SK-N-SH (cell line): ENCODE measurements around the gene DPP4. TPM values are rescaled to one million over a fixed set of nuclear protein-coding genes. Genes with fewer than 3 reads are reported as not detected.

Experiments used
- CTCF ChIA-PET: fragments of 300-600, 350-600 bp; formaldehyde crosslinking; extraction: SDS; loops from one replicate; lab custom pipeline; 2021; lab: Yijun Ruan, JAX
- POLR2A ChIA-PET: fragments of 350-600 bp; sonication (Branson Sonifier 250); formaldehyde crosslinking; extraction: SDS; loops from one replicate; lab custom pipeline; 2020; ENCODE audit warnings: antibody characterized with exemption, inconsistent platforms; lab: Yijun Ruan, JAX
- DNase-seq: peaks from one replicate; pipeline ENCODE4 v3.0.0; 2012
- H2AFZ ChIP-seq: fragments of 200-600 bp; sonication (generic); 2 replicates; pipeline ENCODE4 v1.8.1; 2016; ENCODE audit warnings: antibody characterized with exemption, mild to moderate bottlenecking, low read depth
- H3F3A ChIP-seq: fragments of 200-600 bp; sonication (generic); replicated peaks from 2 replicates; pipeline ENCODE3; 2016; ENCODE audit warnings: antibody characterized with exemption, mild to moderate bottlenecking; ENCODE audit not compliant: insufficient read depth
- H3K27ac ChIP-seq, 2 experiments: fragments of 200-500 bp in 1 of 2; fragments of 200-600 bp in 1 of 2; sonication (Bioruptor generic) in 1 of 2; sonication (generic), shearing (Covaris generic) in 1 of 2; 2 replicates each; pipeline versions ENCODE4 v1.5.1 to v1.6.1; 2014 to 2016; ENCODE audit warnings: low read depth in 2 of 2, inconsistent platforms in 1 of 2, low read length in 1 of 2, mild to moderate bottlenecking in 1 of 2, mixed read lengths in 1 of 2
- H3K27me3 ChIP-seq: fragments of 200-600 bp; sonication (generic), shearing (Covaris generic); 2 replicates; pipeline ENCODE4 v1.6.1; 2016; ENCODE audit warnings: mixed run types; ENCODE audit not compliant: insufficient read depth
- H3K36me3 ChIP-seq, 2 experiments: fragments of 200-500 bp in 1 of 2; fragments of 200-600 bp in 1 of 2; sonication (Bioruptor generic) in 1 of 2; sonication (generic) in 1 of 2; replicated peaks in 1 of 2; 2 replicates each; pipeline versions ENCODE3 to v1.5.1; 2014 to 2016; ENCODE audit warnings: low read length in 1 of 2, mild to moderate bottlenecking in 1 of 2; ENCODE audit not compliant: insufficient read depth in 2 of 2, control insufficient read depth in 1 of 2
- H3K4me1 ChIP-seq, 2 experiments: fragments of 200-500 bp in 1 of 2; fragments of 200-600 bp in 1 of 2; sonication (Bioruptor generic) in 1 of 2; sonication (generic), shearing (Covaris generic) in 1 of 2; 2 replicates each; pipeline versions ENCODE4 v1.5.1 to v1.6.1; 2014 to 2016; ENCODE audit warnings: low read depth in 1 of 2, low read length in 1 of 2, mixed run types in 1 of 2; ENCODE audit not compliant: insufficient read depth in 2 of 2, control insufficient read depth in 1 of 2
- H3K4me2 ChIP-seq: fragments of 200-600 bp; sonication (generic), shearing (Covaris generic); 2 replicates; pipeline ENCODE4 v1.6.1; 2017; ENCODE audit warnings: mixed run types
- H3K4me3 ChIP-seq, 2 experiments: fragments of 200-500 bp in 1 of 2; fragments of 200-600 bp in 1 of 2; sonication (Bioruptor generic) in 1 of 2; sonication (generic), shearing (Covaris generic) in 1 of 2; 2 replicates each; pipeline versions ENCODE4 v1.5.1 to v1.8.1; 2014 to 2016; ENCODE audit warnings: low read depth in 2 of 2, inconsistent platforms in 1 of 2, low read length in 1 of 2, mild to moderate bottlenecking in 1 of 2, mixed read lengths in 1 of 2, moderate library complexity in 1 of 2
- H3K79me2 ChIP-seq: fragments of 200-600 bp; sonication (generic); 2 replicates; pipeline ENCODE4 v1.8.1; 2017; ENCODE audit warnings: mild to moderate bottlenecking; ENCODE audit not compliant: insufficient read depth
- H3K9ac ChIP-seq: fragments of 200-600 bp; sonication (generic); 2 replicates; pipeline ENCODE4 v1.6.1; 2017; ENCODE audit warnings: mixed run types
- H3K9me2 ChIP-seq: fragments of 200-600 bp; sonication (generic); 2 replicates; pipeline ENCODE4 v1.6.1; 2017; ENCODE audit warnings: mixed run types
- H3K9me3 ChIP-seq: fragments of 200-600 bp; sonication (generic); 2 replicates; pipeline ENCODE4 v1.6.1; 2017; ENCODE audit warnings: mixed run types, mild to moderate bottlenecking, moderate library complexity
- H4K20me1 ChIP-seq: fragments of 200-600 bp; sonication (generic); 2 replicates; pipeline ENCODE4 v1.6.1; 2017; ENCODE audit warnings: mild to moderate bottlenecking, mixed run types; ENCODE audit not compliant: insufficient read depth
- CTCF ChIP-seq: fragments of 200-600 bp; sonication (generic); IDR thresholded peaks from 2 replicates; pipeline ENCODE4 v1.6.1; 2017; ENCODE audit warnings: antibody characterized with exemption, mild to moderate bottlenecking, moderate library complexity
- FOSL2 ChIP-seq: IDR thresholded peaks from 2 replicates; pipeline ENCODE4 v1.4.0; 2012; ENCODE audit warnings: low read depth, mild to moderate bottlenecking, moderate library complexity, borderline replicate concordance
- FOXJ3 ChIP-seq: sonication (generic); formaldehyde crosslinking; IDR thresholded peaks from 2 replicates; pipeline ENCODE4 v1.5.1; 2020; ENCODE audit warnings: mild to moderate bottlenecking, missing genetic modification reagents
- GABPA ChIP-seq: IDR thresholded peaks from 2 replicates; pipeline ENCODE4 v1.4.0; 2012; ENCODE audit warnings: low read depth, mild to moderate bottlenecking
- MEF2A ChIP-seq: IDR thresholded peaks from 2 replicates; pipeline ENCODE4 v1.4.0; 2012; ENCODE audit warnings: low read depth, borderline replicate concordance
- NFIC ChIP-seq: IDR thresholded peaks from 2 replicates; pipeline ENCODE4 v1.4.0; 2012; ENCODE audit warnings: borderline replicate concordance
- NRF1 ChIP-seq: IDR thresholded peaks from 2 replicates; pipeline ENCODE4 v1.6.1; 2012; ENCODE audit warnings: low read depth, mild to moderate bottlenecking, low read length
- RCOR1 ChIP-seq: fragments of 150-350 bp; IDR thresholded peaks from 2 replicates; pipeline ENCODE4 v1.6.1; 2017; ENCODE audit warnings: antibody characterized with exemption, low read length
- RXRA ChIP-seq: IDR thresholded peaks from 2 replicates; pipeline ENCODE4 v1.4.0; 2012; ENCODE audit warnings: low read depth, mild to moderate bottlenecking, borderline replicate concordance
- SIN3A ChIP-seq: IDR thresholded peaks from 2 replicates; pipeline ENCODE4 v1.6.1; 2012; ENCODE audit warnings: low read depth, mild to moderate bottlenecking, low read length, moderate library complexity, borderline replicate concordance
- TAF1 ChIP-seq: IDR thresholded peaks from 2 replicates; pipeline ENCODE4 v1.6.1; 2012; ENCODE audit warnings: low read depth, mild to moderate bottlenecking, low read length, moderate library complexity, borderline replicate concordance
- TEAD4 ChIP-seq: IDR thresholded peaks from 2 replicates; pipeline ENCODE4 v1.4.0; 2012; ENCODE audit warnings: mild to moderate bottlenecking, borderline replicate concordance; ENCODE audit not compliant: insufficient read depth
- USF2 ChIP-seq: fragments of 150-350 bp; IDR thresholded peaks from 2 replicates; pipeline ENCODE4 v1.6.1; 2017; ENCODE audit warnings: antibody characterized with exemption, low read length, low read depth, borderline replicate concordance
- YY1 ChIP-seq: IDR thresholded peaks from 2 replicates; pipeline ENCODE4 v1.4.0; 2012; ENCODE audit warnings: low read depth, mild to moderate bottlenecking
- ZBTB33 ChIP-seq: IDR thresholded peaks from 2 replicates; pipeline ENCODE4 v1.4.0; 2012; ENCODE audit warnings: low read depth, borderline replicate concordance
- WGBS: methylation state at CpG from one replicate; pipeline ENCODE4 v1.1.6; 2017; ENCODE audit warnings: low lambda C conversion rate; 5-methylcytosine and 5-hydroxymethylcytosine counted together
- polyA plus RNA-seq, 3 experiments: library from polyadenylated mRNA; depleted of rRNA; stranded (reverse); fragments of >200 nt; gene quantifications; 2 replicates each; pipeline ENCODE4 v1.2.3, GENCODE V29; 2012
- TF ChIP-seq, protein P1 (sequence below): IDR thresholded peaks from 2 replicates; pipeline ENCODE4 v1.4.0; 2012; ENCODE audit warnings: low read depth
- TF ChIP-seq, protein P2 (sequence below): IDR thresholded peaks from 2 replicates; pipeline ENCODE4 v1.4.0; 2012; ENCODE audit warnings: low read depth, borderline replicate concordance
- TF ChIP-seq, protein P3 (sequence below): IDR thresholded peaks from 2 replicates; pipeline ENCODE4 v1.6.1; 2012; ENCODE audit warnings: mild to moderate bottlenecking, low read depth, low read length, moderate library complexity
- TF ChIP-seq, protein P4 (sequence below): IDR thresholded peaks from 2 replicates; pipeline ENCODE4; 2012

The DPP4 gene
- polyA plus RNA-seq, 1 of the 3 experiments (the other 2 are of a cell fraction): 5.0 TPM

- no peak for TF ChIP-seq USF2
- TF ChIP-seq MEF2A: no peak
- no peak for TF ChIP-seq RXRA
- no peak for TF ChIP-seq RCOR1
- no peak for TF ChIP-seq TEAD4
- TF ChIP-seq YY1: no peak
- TF ChIP-seq FOXJ3 (CRISPR knock-in tag): no peak
- TF ChIP-seq, protein P1, sequence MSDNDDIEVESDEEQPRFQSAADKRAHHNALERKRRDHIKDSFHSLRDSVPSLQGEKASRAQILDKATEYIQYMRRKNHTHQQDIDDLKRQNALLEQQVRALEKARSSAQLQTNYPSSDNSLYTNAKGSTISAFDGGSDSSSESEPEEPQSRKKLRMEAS: no peak
- TF ChIP-seq GABPA: no peak
These were observed 98.8 kb downstream of the DPP4 start (continued) for GRCh38 chr2:161975062-161975812.

GRCh38 chr2:161974461-161974860, 99.6 kb downstream of the DPP4 start:
- no peaks in the 10 kb centered on the region for H3K9me3 ChIP-seq
- CTCF ChIA-PET: no interaction called here
- H3K9me2 ChIP-seq: no peaks in the 10 kb centered on the region
- H3F3A ChIP-seq: no peaks in the 10 kb centered on the region
- H4K20me1 ChIP-seq: no peaks in the 10 kb centered on the region
- no peak overlapping the region for H3K9ac ChIP-seq
- DNase-seq: no peak
- no peak overlapping the region for H3K4me3 ChIP-seq
- H3K79me2 ChIP-seq: no peaks in the 10 kb centered on the region
- H3K4me2 ChIP-seq: no peak overlapping the region
- peaks cover 9% of the 10 kb centered on the region; the same call in 1 of the 2 replicates for H3K27me3 ChIP-seq
- 58% methylated on average over 2 of the region's 2 CpGs for WGBS
- no peaks in the 10 kb centered on the region for H3K36me3 ChIP-seq
- POLR2A ChIA-PET: no interaction called here
- no peak overlapping the region for H2AFZ ChIP-seq
- H3K27ac ChIP-seq: no peak overlapping the region
- H3K4me1 ChIP-seq: no peaks in the 10 kb centered on the region
- TF ChIP-seq CTCF (no peak), YY1 (no peak), FOSL2 (no peak), RXRA (no peak), SIN3A (no peak), ZBTB33 (no peak), TAF1 (no peak), NFIC (no peak), NRF1 (no peak)
- TF ChIP-seq, protein P2, sequence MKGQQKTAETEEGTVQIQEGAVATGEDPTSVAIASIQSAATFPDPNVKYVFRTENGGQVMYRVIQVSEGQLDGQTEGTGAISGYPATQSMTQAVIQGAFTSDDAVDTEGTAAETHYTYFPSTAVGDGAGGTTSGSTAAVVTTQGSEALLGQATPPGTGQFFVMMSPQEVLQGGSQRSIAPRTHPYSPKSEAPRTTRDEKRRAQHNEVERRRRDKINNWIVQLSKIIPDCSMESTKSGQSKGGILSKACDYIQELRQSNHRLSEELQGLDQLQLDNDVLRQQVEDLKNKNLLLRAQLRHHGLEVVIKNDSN: no peak
- TF ChIP-seq, protein P3, sequence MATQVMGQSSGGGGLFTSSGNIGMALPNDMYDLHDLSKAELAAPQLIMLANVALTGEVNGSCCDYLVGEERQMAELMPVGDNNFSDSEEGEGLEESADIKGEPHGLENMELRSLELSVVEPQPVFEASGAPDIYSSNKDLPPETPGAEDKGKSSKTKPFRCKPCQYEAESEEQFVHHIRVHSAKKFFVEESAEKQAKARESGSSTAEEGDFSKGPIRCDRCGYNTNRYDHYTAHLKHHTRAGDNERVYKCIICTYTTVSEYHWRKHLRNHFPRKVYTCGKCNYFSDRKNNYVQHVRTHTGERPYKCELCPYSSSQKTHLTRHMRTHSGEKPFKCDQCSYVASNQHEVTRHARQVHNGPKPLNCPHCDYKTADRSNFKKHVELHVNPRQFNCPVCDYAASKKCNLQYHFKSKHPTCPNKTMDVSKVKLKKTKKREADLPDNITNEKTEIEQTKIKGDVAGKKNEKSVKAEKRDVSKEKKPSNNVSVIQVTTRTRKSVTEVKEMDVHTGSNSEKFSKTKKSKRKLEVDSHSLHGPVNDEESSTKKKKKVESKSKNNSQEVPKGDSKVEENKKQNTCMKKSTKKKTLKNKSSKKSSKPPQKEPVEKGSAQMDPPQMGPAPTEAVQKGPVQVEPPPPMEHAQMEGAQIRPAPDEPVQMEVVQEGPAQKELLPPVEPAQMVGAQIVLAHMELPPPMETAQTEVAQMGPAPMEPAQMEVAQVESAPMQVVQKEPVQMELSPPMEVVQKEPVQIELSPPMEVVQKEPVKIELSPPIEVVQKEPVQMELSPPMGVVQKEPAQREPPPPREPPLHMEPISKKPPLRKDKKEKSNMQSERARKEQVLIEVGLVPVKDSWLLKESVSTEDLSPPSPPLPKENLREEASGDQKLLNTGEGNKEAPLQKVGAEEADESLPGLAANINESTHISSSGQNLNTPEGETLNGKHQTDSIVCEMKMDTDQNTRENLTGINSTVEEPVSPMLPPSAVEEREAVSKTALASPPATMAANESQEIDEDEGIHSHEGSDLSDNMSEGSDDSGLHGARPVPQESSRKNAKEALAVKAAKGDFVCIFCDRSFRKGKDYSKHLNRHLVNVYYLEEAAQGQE: no peak
- TF ChIP-seq, protein P4, sequence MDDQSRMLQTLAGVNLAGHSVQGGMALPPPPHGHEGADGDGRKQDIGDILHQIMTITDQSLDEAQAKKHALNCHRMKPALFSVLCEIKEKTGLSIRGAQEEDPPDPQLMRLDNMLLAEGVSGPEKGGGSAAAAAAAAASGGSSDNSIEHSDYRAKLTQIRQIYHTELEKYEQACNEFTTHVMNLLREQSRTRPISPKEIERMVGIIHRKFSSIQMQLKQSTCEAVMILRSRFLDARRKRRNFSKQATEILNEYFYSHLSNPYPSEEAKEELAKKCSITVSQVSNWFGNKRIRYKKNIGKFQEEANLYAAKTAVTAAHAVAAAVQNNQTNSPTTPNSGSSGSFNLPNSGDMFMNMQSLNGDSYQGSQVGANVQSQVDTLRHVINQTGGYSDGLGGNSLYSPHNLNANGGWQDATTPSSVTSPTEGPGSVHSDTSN: no peak
